Ovary (tissue), 9 donors: ENCODE measurements around the gene MED27. TPM values are rescaled to one million over a fixed set of nuclear protein-coding genes. Genes with fewer than 3 reads are reported as not detected.

Experiments used
- DNase-seq, 5 donors: peaks; one replicate each; pipeline ENCODE4 v3.0.0-alpha.2; 2019 to 2020
- H3K27ac ChIP-seq, 2 donors: fragments of 200-600 bp; one replicate each; pipeline versions ENCODE4 v1.5.1 to v1.8.0; 2019 to 2022
- H3K27me3 ChIP-seq: fragments of 200-600 bp; one replicate; pipeline ENCODE4 v1.8.0; 2022
- H3K36me3 ChIP-seq: fragments of 200-600 bp; sonication (generic); one replicate; pipeline ENCODE4 v1.5.1; 2019
- H3K4me1 ChIP-seq: one replicate; pipeline ENCODE4 v1.8.1; 2013; ENCODE audit warnings: mild to moderate bottlenecking, moderate library complexity; ENCODE audit not compliant: insufficient read depth
- H3K4me3 ChIP-seq: fragments of 200-600 bp; sonication (generic); one replicate; pipeline ENCODE4 v1.5.1; 2017
- H3K9me3 ChIP-seq, 2 donors: fragments of 200-600 bp in 1 of 2; sonication (generic) in 1 of 2; one replicate each; pipeline versions ENCODE4 v1.5.1 to v1.8.1; 2013 to 2019; ENCODE audit warnings: mild to moderate bottlenecking in 1 of 2, moderate library complexity in 1 of 2
- CTCF ChIP-seq, 3 donors: fragments of 450-650 bp in 2 of 3; fragments of 200-600 bp in 1 of 3; IDR thresholded peaks; one replicate each; pipeline versions ENCODE4 v1.5.1 to v1.8.0; 2016 to 2022; ENCODE audit warnings: antibody characterized with exemption in 3 of 3, mild to moderate bottlenecking in 1 of 3
- EP300 ChIP-seq: sonication (generic); formaldehyde crosslinking; IDR thresholded peaks from one replicate; pipeline ENCODE4 v1.6.1; 2017; ENCODE audit warnings: antibody characterized with exemption
- POLR2A ChIP-seq: fragments of 450-650 bp; IDR thresholded peaks from one replicate; pipeline ENCODE4 v1.6.1; 2017; ENCODE audit warnings: antibody characterized with exemption, mild to moderate bottlenecking, moderate library complexity
- WGBS, 3 donors: extraction: QIAGEN DNeasy Blood & Tissue Kit in 1 of 3; methylation state at CpG; one replicate each; pipeline versions ENCODE4 v1.1.5 to v1.1.7; 2013 to 2017; 5-methylcytosine and 5-hydroxymethylcytosine counted together
- intact Hi-C, 4 donors: fragments of 100-400 bp; cut with DNase I; formaldehyde crosslinking; loops; one replicate each; pipeline versions ENCODE4 v1.11.0 to v1.15.1; 2022 to 2023
- polyA plus RNA-seq, 2 donors: library from polyadenylated mRNA; stranded (reverse); fragments of 200-250 nt in 1 of 2; fragments of 350-450 nt in 1 of 2; fragmentation: Illumina TruSeq in 1 of 2; extraction: RNeasy Lipid Tissue Mini Kit (QIAGEN cat#74804) in 1 of 2; gene quantifications; one replicate each; pipeline ENCODE4 v1.2.3, GENCODE V29; 2013 to 2014
- total RNA-seq, 7 donors: library from RNA; depleted of rRNA in 2 of 7; stranded (reverse); fragments of >200 nt in 2 of 7; fragmentation: NEBNext Ultra II Directional in 3 of 7; extraction: Animal tissue kit (Norgen Biotek cat#: 25700) in 3 of 7; gene quantifications; one replicate each; pipeline versions ENCODE4 v1.1.0 to v1.2.4, GENCODE V29; 2016 to 2023
- donor health status: DM: no; HTN: no; CAD: no; lungs with moderate emphysema.
- donor health status: DM: no; HTN: no; CAD: no.
- donor health status: Bipolar disorder and iron deficiency.
- donor health status: DM: yes; HTN: yes; CAD: no.
- donor health status: DM: no; HTN: no; CAD: no.
- donor health status: DM: yes; HTN: yes; CAD: no.

The MED27 gene
- total and polyA plus RNA-seq, 9 donors = 7.6 to 24.9 (median 17.4) TPM

- no peak overlapping the region for H3K27ac ChIP-seq
- TF ChIP-seq EP300 (no peak), POLR2A (no peak), CTCF (IDR thresholded peaks at IDR 0.05) (no peak)
- DNase-seq = peak in 1 of 5 donors; percentile 7
- no peaks in the 10 kb centered on the region for H3K4me1 ChIP-seq
- H3K4me3 ChIP-seq = no peak overlapping the region
- H3K36me3 ChIP-seq = no peaks in the 10 kb centered on the region
- H3K9me3 ChIP-seq = no peaks in the 10 kb centered on the region
- 87 to 90% (median 89%) methylated on average over 15 of the region's 15 CpGs for WGBS, 3 donors
- H3K27me3 ChIP-seq = no peaks in the 10 kb centered on the region
- intact Hi-C loops = no loop called here
Measured at GRCh38 chr9:131872006-131872405, 207.7 kb downstream of the MED27 start.

GRCh38 chr9:131870156-131870555 is 209.5 kb downstream of the MED27 start:
- TF ChIP-seq EP300 (no peak), CTCF (IDR thresholded peaks at IDR 0.05) (no peak), POLR2A (no peak)
- no peak overlapping the region for H3K27ac ChIP-seq
- DNase-seq = no peak
- no peaks in the 10 kb centered on the region for H3K9me3 ChIP-seq
- no peaks in the 10 kb centered on the region for H3K36me3 ChIP-seq
- intact Hi-C loops = no loop called here
- H3K4me1 ChIP-seq = no peaks in the 10 kb centered on the region
- 88 to 92% (median 91%) methylated on average over 12 of the region's 12 CpGs for WGBS, 3 donors
- no peaks in the 10 kb centered on the region for H3K27me3 ChIP-seq
- no peak overlapping the region for H3K4me3 ChIP-seq

GRCh38 chr9:131869348-131869747 is 210.3 kb downstream of the MED27 start:
- intact Hi-C loops = no loop called here
- DNase-seq = no peak
- TF ChIP-seq EP300 (no peak), CTCF (IDR thresholded peaks at IDR 0.05) (no peak), POLR2A (no peak)
- 79 to 85% (median 84%) methylated on average over 8 of the region's 8 CpGs for WGBS, 3 donors
- Histone ChIP-seq H3K27me3 (no peaks in the 10 kb centered on the region), H3K36me3 (no peaks in the 10 kb centered on the region), H3K4me1 (no peaks in the 10 kb centered on the region), H3K4me3 (no peak overlapping the region), H3K27ac (no peak overlapping the region), H3K9me3 (no peaks in the 10 kb centered on the region)

- H3K4me3 ChIP-seq = no peak overlapping the region
- H3K36me3 ChIP-seq = no peaks in the 10 kb centered on the region
- DNase-seq = no peak
- H3K9me3 ChIP-seq = no peaks in the 10 kb centered on the region
- no peaks in the 10 kb centered on the region for H3K4me1 ChIP-seq
- WGBS, 3 donors = 70 to 86% (median 84%) methylated on average over 10 of the region's 10 CpGs
- TF ChIP-seq EP300 (no peak), POLR2A (no peak), CTCF (IDR thresholded peaks at IDR 0.05) (no peak)
- H3K27me3 ChIP-seq = no peaks in the 10 kb centered on the region
- H3K27ac ChIP-seq = no peak overlapping the region
- intact Hi-C loops = no loop called here
Measured at GRCh38 chr9:131868766-131869165, 210.9 kb downstream of the MED27 start.
